ENCODE measurements around the gene APBB2. TPM values are rescaled to one million over a fixed set of nuclear protein-coding genes. Genes with fewer than 3 reads are reported as not detected.
"Not testable (repeated sequence)": the region's sequence is repeated elsewhere in the genome, so short reads cannot be mapped to it uniquely, and the experiment has no call there.

APBB2 gene
- polyA plus RNA-seq, 1 donor: 67.7 TPM

GRCh38 chr4:41060352-41061334 is 153.7 kb downstream of the APBB2 start:
- no peak for DNase-seq

GRCh38 chr4:41059411-41059810 is 154.9 kb downstream of the APBB2 start:
- not testable (repeated sequence) for DNase-seq

GRCh38 chr4:41058426-41058825 is 155.9 kb downstream of the APBB2 start:
- no peak for DNase-seq

- DNase-seq: no peak
Measured at GRCh38 chr4:41057467-41057866, 156.9 kb downstream of the APBB2 start.

- no peak for DNase-seq
Measured at GRCh38 chr4:41052287-41052686, 162.1 kb downstream of the APBB2 start.

- DNase-seq: no peak
Measured at GRCh38 chr4:41050880-41051775, 163.2 kb downstream of the APBB2 start.

- no peak for DNase-seq
Measured at GRCh38 chr4:41050116-41050515, 164.2 kb downstream of the APBB2 start.

- DNase-seq: not testable (repeated sequence)
Measured at GRCh38 chr4:41049176-41049575, 165.2 kb downstream of the APBB2 start.

- DNase-seq: no peak
Measured at GRCh38 chr4:41044791-41045190, 169.6 kb downstream of the APBB2 start.

GRCh38 chr4:41044165-41044564 is 170.2 kb downstream of the APBB2 start:
- no peak for DNase-seq

- no peak for DNase-seq
Measured at GRCh38 chr4:41043465-41043864, 170.9 kb downstream of the APBB2 start.

- no peak for DNase-seq
Measured at GRCh38 chr4:41041551-41041950, 172.8 kb downstream of the APBB2 start.

- no peak for DNase-seq
Measured at GRCh38 chr4:41039317-41039716, 175.0 kb downstream of the APBB2 start.

GRCh38 chr4:41038304-41038703 is 176.0 kb downstream of the APBB2 start:
- DNase-seq: no peak

GRCh38 chr4:41029098-41029497 is 185.2 kb downstream of the APBB2 start:
- DNase-seq: no peak

GRCh38 chr4:41028392-41029076 is 185.8 kb downstream of the APBB2 start:
- peak; percentile 32 for DNase-seq

GRCh38 chr4:41026971-41027370 is 187.4 kb downstream of the APBB2 start:
- no peak for DNase-seq

- DNase-seq: no peak
Measured at GRCh38 chr4:41025824-41026223, 188.5 kb downstream of the APBB2 start.

GRCh38 chr4:41024556-41025491 is 189.5 kb downstream of the APBB2 start:
- DNase-seq: no peak

GRCh38 chr4:41022116-41022515 is 192.2 kb downstream of the APBB2 start:
- no peak for DNase-seq

All from left kidney (tissue), 2 donors.